Stomach (tissue), 9 donors: ENCODE data around the gene AGL. TPM values are rescaled to one million over a fixed set of nuclear protein-coding genes. Genes with fewer than 3 reads are reported as not detected.

ENCODE experiments used
- DNase-seq, 2 donors: peaks; one replicate each; pipeline versions ENCODE4 v3.0.0 to v3.0.0-alpha.2; 2013 to 2019
- H3K27ac ChIP-seq, 5 donors: fragments of 200-600 bp in 4 of 5; sonication (generic) in 4 of 5; one replicate each; pipeline ENCODE4 v1.5.1; 2013 to 2019; ENCODE audit warnings: mild to moderate bottlenecking in 1 of 5, moderate library complexity in 1 of 5
- H3K27me3 ChIP-seq, 3 donors: fragments of 200-600 bp; sonication (generic); one replicate each; pipeline ENCODE4 v1.5.1; 2017 to 2019; ENCODE audit warnings: mixed run types in 1 of 3
- H3K36me3 ChIP-seq, 4 donors: fragments of 200-600 bp; sonication (generic); 1 replicate in 3 of 4; 2 replicates in 1 of 4; pipeline ENCODE4 v1.5.1; 2016 to 2019
- H3K4me1 ChIP-seq, 4 donors: fragments of 200-600 bp; sonication (generic); one replicate each; pipeline ENCODE4 v1.5.1; 2016 to 2019
- H3K4me3 ChIP-seq, 4 donors: fragments of 200-600 bp; sonication (generic) in 3 of 4; one replicate each; pipeline ENCODE4 v1.5.1; 2016 to 2019; ENCODE audit warnings: mild to moderate bottlenecking in 1 of 4
- H3K9me3 ChIP-seq, 4 donors: fragments of 200-600 bp; sonication (generic); one replicate each; pipeline ENCODE4 v1.5.1; 2016 to 2019
- CTCF ChIP-seq, 7 experiments: fragments of 450-650 bp in 4 of 7; fragments of 200-600 bp in 3 of 7; sonication (generic) in 3 of 7; IDR thresholded peaks; one replicate each; pipeline ENCODE4 v1.5.1; 2016 to 2019; ENCODE audit warnings: antibody characterized with exemption in 7 of 7, control low read depth in 2 of 7, mild to moderate bottlenecking in 1 of 7
- EP300 ChIP-seq: sonication (generic); formaldehyde crosslinking; IDR thresholded peaks from one replicate; pipeline ENCODE4 v1.6.1; 2017; ENCODE audit warnings: antibody characterized with exemption
- POLR2A ChIP-seq, 4 donors: fragments of 450-650 bp; IDR thresholded peaks; one replicate each; pipeline ENCODE4 v1.6.1; 2016; ENCODE audit warnings: antibody characterized with exemption in 4 of 4, control low read depth in 2 of 4, mild to moderate bottlenecking in 1 of 4, moderate library complexity in 1 of 4
- POLR2AphosphoS5 ChIP-seq, 3 donors: sonication (generic); formaldehyde crosslinking; IDR thresholded peaks; one replicate each; pipeline ENCODE4 v1.6.1; 2016; ENCODE audit warnings: antibody characterized with exemption in 3 of 3
- WGBS, 5 donors: extraction: QIAGEN DNeasy Blood & Tissue Kit in 3 of 5; methylation state at CpG; one replicate each; pipeline versions ENCODE4 v1.1.5 to v1.1.7; 2013 to 2018; 5-methylcytosine and 5-hydroxymethylcytosine counted together
- intact Hi-C: fragments of 100-400 bp; cut with DNase I; formaldehyde crosslinking; loops from one replicate; pipeline ENCODE4 v1.15.1; 2023; ENCODE audit warnings: low total_unique reads
- polyA plus RNA-seq, 3 donors: library from polyadenylated mRNA; stranded (reverse); fragments of 200-250 nt; gene quantifications; one replicate each; pipeline ENCODE4 v1.2.3, GENCODE V29; 2013
- total RNA-seq, 5 donors: library from RNA; depleted of rRNA; stranded (reverse); fragments of >200 nt; gene quantifications; one replicate each; pipeline versions ENCODE4 v1.1.0 to v1.2.3, GENCODE V29; 2014 to 2016
- donor health status: healthy with polysubstance abuse.
- donor health status: Bipolar disorder and iron deficiency.
- donor health status: healthy.

AGL gene
- total and polyA plus RNA-seq, 8 donors, result 4.3 to 107 (median 16.1) TPM

- TF ChIP-seq CTCF (IDR thresholded peaks at IDR 0.05) (no peak), POLR2A (IDR thresholded peaks at IDR 0.05) (no peak)
- no peaks in the 10 kb centered on the region for H3K9me3 ChIP-seq
- H3K4me3 ChIP-seq, result no peak overlapping the region
- H3K27me3 ChIP-seq, result no peaks in the 10 kb centered on the region
- DNase-seq, result no peak
- H3K36me3 ChIP-seq, result no peaks in the 10 kb centered on the region
- no peak overlapping the region for H3K27ac ChIP-seq
- H3K4me1 ChIP-seq, result no peaks in the 10 kb centered on the region
- intact Hi-C loops, result no loop called here
Observed at GRCh38 chr1:99934801-99935200, 84.6 kb downstream of the AGL start.

- intact Hi-C loops, result no loop called here
- TF ChIP-seq CTCF (IDR thresholded peaks at IDR 0.05), result no peak
- TF ChIP-seq EP300, result no peak
- no peak for TF ChIP-seq POLR2A (IDR thresholded peaks at IDR 0.05)
- TF ChIP-seq POLR2AphosphoS5 (IDR thresholded peaks at IDR 0.05), result no peak
- 77 to 95% (median 86%) methylated on average over 1 of the region's 1 CpG for WGBS, 5 donors
- H3K9me3 ChIP-seq, result no peaks in the 10 kb centered on the region
- no peak overlapping the region for H3K4me3 ChIP-seq
- no peak overlapping the region for H3K27ac ChIP-seq
- no peaks in the 10 kb centered on the region for H3K36me3 ChIP-seq
- no peaks in the 10 kb centered on the region for H3K27me3 ChIP-seq
- no peak for DNase-seq
- H3K4me1 ChIP-seq, result no peaks in the 10 kb centered on the region
Observed at GRCh38 chr1:99935534-99935933, 85.4 kb downstream of the AGL start.

GRCh38 chr1:99936071-99936470 is 85.9 kb downstream of the AGL start:
- Histone ChIP-seq H3K27ac (no peak overlapping the region), H3K27me3 (no peaks in the 10 kb centered on the region), H3K4me1 (no peaks in the 10 kb centered on the region), H3K36me3 (no peaks in the 10 kb centered on the region), H3K4me3 (no peak overlapping the region), H3K9me3 (no peaks in the 10 kb centered on the region)
- intact Hi-C loops, result no loop called here
- no peak for TF ChIP-seq POLR2AphosphoS5 (IDR thresholded peaks at IDR 0.05)
- no peak for TF ChIP-seq CTCF (IDR thresholded peaks at IDR 0.05)
- TF ChIP-seq POLR2A (IDR thresholded peaks at IDR 0.05), result no peak
- no peak for TF ChIP-seq EP300
- DNase-seq, result no peak
- whole genome bisulfite sequencing, 5 donors, result 92 to 96% (median 95%) methylated on average over 3 of the region's 3 CpGs

GRCh38 chr1:99942723-99943122 is 92.6 kb downstream of the AGL start:
- intact Hi-C loops, result no loop called here
- H3K27me3 ChIP-seq, result no peaks in the 10 kb centered on the region
- H3K36me3 ChIP-seq, result no peaks in the 10 kb centered on the region
- 92 to 100% (median 97%) methylated on average over 1 of the region's 1 CpG for WGBS, 5 donors
- H3K9me3 ChIP-seq, result no peaks in the 10 kb centered on the region
- H3K4me1 ChIP-seq, result peaks cover 0 to 8% (median 0%) of the 10 kb centered on the region in 4 donors
- TF ChIP-seq POLR2A (IDR thresholded peaks at IDR 0.05) (no peak), CTCF (IDR thresholded peaks at IDR 0.05) (no peak), EP300 (no peak)
- no peak overlapping the region for H3K4me3 ChIP-seq
- no peak overlapping the region for H3K27ac ChIP-seq
- DNase-seq, result no peak
